Measurements from ENCODE around the gene GLCE. TPM values are rescaled to one million over a fixed set of nuclear protein-coding genes. Genes with fewer than 3 reads are reported as not detected.
A peak's percentile ranks its signal among the peaks of the same experiment; 100 is the strongest.

Gene GLCE
- polyA plus RNA-seq, 1 experiment: 7.1 TPM

- POLR2A ChIA-PET: no interaction called here
- CTCF ChIA-PET: interaction anchor here (0.6 kb wide), 1 partner anchor 141 kb away, joined by 3 read pairs; no protein-coding TSS in a partner anchor
- peak; percentile 72 for DNase-seq (ENCODE audit: low read depth)
- no peak overlapping the region for H3K4me3 ChIP-seq (ENCODE audit: low read depth, low read length)
- H3K27me3 ChIP-seq (ENCODE audit: control insufficient read depth, insufficient read depth, low read length): no peaks in the 10 kb centered on the region
- no peaks in the 10 kb centered on the region for H3K36me3 ChIP-seq (ENCODE audit: control insufficient read depth, insufficient read depth, low read length)
- TF ChIP-seq, protein P1, sequence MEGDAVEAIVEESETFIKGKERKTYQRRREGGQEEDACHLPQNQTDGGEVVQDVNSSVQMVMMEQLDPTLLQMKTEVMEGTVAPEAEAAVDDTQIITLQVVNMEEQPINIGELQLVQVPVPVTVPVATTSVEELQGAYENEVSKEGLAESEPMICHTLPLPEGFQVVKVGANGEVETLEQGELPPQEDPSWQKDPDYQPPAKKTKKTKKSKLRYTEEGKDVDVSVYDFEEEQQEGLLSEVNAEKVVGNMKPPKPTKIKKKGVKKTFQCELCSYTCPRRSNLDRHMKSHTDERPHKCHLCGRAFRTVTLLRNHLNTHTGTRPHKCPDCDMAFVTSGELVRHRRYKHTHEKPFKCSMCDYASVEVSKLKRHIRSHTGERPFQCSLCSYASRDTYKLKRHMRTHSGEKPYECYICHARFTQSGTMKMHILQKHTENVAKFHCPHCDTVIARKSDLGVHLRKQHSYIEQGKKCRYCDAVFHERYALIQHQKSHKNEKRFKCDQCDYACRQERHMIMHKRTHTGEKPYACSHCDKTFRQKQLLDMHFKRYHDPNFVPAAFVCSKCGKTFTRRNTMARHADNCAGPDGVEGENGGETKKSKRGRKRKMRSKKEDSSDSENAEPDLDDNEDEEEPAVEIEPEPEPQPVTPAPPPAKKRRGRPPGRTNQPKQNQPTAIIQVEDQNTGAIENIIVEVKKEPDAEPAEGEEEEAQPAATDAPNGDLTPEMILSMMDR (IDR thresholded peaks at IDR 0.05; ENCODE audit: insufficient read depth, low read depth, low read length): no peak
Observed at GRCh38 chr15:69253156-69253555, 92.7 kb downstream of the GLCE start.

- no peaks in the 10 kb centered on the region for H3K27me3 ChIP-seq (ENCODE audit: control insufficient read depth, insufficient read depth, low read length)
- DNase-seq (ENCODE audit: low read depth): no peak
- H3K36me3 ChIP-seq (ENCODE audit: control insufficient read depth, insufficient read depth, low read length): no peaks in the 10 kb centered on the region
- TF ChIP-seq, protein P1 (IDR thresholded peaks at IDR 0.05; ENCODE audit: insufficient read depth, low read depth, low read length): peak; percentile 48
- POLR2A ChIA-PET: no interaction called here
- H3K4me3 ChIP-seq (ENCODE audit: low read depth, low read length): no peak overlapping the region
- CTCF ChIA-PET: interaction anchor here (0.6 to 3.1 kb wide), 8 partner anchors 8 to 219 kb away, joined by 3 to 14 read pairs (median 4); no protein-coding TSS in a partner anchor
Observed at GRCh38 chr15:69265347-69265955, 105.0 kb downstream of the GLCE start.

DNA sequence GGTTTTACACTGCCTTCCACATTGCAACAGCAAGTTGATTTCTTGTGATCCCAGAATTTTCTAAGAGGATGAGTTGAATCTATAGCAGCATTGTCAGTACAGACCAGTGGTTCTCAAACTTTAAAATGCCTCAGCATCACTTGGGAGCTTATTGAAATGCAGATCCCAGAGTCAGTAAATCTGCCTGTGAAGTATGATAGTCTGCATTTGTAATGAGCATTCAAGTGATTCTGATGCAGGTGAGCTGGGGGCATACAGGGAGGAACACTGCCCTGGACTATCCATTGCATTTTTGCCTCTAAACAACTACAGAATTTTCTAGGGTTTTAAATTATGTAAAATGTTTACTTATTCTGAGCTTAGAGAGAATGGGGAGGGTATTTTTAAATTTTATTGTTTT lies 110.8 kb downstream of the GLCE start:
- no peak for DNase-seq (ENCODE audit: low read depth)
- ChIA-PET POLR2A (no interaction called here), CTCF (interaction anchor here (0.6 kb wide), 2 partner anchors 34 to 209 kb away, joined by 3 read pairs; no protein-coding TSS in a partner anchor)
- Histone ChIP-seq H3K4me3 (ENCODE audit: low read depth, low read length) (no peak overlapping the region), H3K27me3 (ENCODE audit: control insufficient read depth, insufficient read depth, low read length) (no peaks in the 10 kb centered on the region), H3K36me3 (ENCODE audit: control insufficient read depth, insufficient read depth, low read length) (no peaks in the 10 kb centered on the region)
- TF ChIP-seq, protein P1 (IDR thresholded peaks at IDR 0.05; ENCODE audit: insufficient read depth, low read depth, low read length): no peak

- no peak for DNase-seq (ENCODE audit: low read depth)
- CTCF ChIA-PET: no interaction called here
Observed at GRCh38 chr15:69272139-69272538, 111.7 kb downstream of the GLCE start.

GRCh38 chr15:69272891-69273290 lies 112.5 kb downstream of the GLCE start:
- CTCF ChIA-PET: no interaction called here
- Histone ChIP-seq H3K4me3 (ENCODE audit: low read depth, low read length) (no peak overlapping the region), H3K36me3 (ENCODE audit: control insufficient read depth, insufficient read depth, low read length) (no peaks in the 10 kb centered on the region), H3K27me3 (ENCODE audit: control insufficient read depth, insufficient read depth, low read length) (no peaks in the 10 kb centered on the region)
- DNase-seq (ENCODE audit: low read depth): no peak
- POLR2A ChIA-PET: no interaction called here
- TF ChIP-seq, protein P1 (IDR thresholded peaks at IDR 0.05; ENCODE audit: insufficient read depth, low read depth, low read length): no peak

More at GRCh38 chr15:69272139-69272538, 111.7 kb downstream of the GLCE start:
- TF ChIP-seq, protein P1 (IDR thresholded peaks at IDR 0.05; ENCODE audit: insufficient read depth, low read depth, low read length): no peak
- Histone ChIP-seq H3K27me3 (ENCODE audit: control insufficient read depth, insufficient read depth, low read length) (no peaks in the 10 kb centered on the region), H3K4me3 (ENCODE audit: low read depth, low read length) (no peak overlapping the region), H3K36me3 (ENCODE audit: control insufficient read depth, insufficient read depth, low read length) (no peaks in the 10 kb centered on the region)
- POLR2A ChIA-PET: no interaction called here

All from BJ (cell line).